Inferior parietal cortex (tissue), 1 donor: ENCODE data around the gene PTPRA.
"Not testable (repeated sequence)": the region's sequence is repeated elsewhere in the genome, so short reads cannot be mapped to it uniquely, and the experiment has no call there.

ENCODE experiments used
- DNase-seq: peaks from one replicate; pipeline ENCODE4 v3.0.0-alpha.2; 2016; ENCODE audit errors: extremely low spot score

The PTPRA gene

DNA sequence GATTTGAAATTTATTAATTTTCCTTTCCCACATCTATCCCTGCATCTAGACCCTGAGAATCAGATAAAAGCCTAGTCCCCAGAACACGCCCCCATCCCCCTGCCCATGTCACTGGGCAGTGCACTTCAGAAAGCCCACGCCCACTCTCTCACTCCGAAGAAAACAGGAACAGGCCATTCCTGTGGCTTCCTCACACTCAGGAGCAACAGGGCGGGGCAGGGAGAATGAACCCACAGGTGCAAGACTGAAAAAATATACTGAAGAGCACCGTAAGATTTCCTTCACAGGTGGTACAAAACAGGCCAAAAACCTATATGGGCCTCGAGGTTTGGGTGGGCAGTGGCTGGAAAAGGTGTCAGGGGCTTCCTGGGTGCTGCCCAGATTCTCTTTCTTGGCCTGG is 201.5 kb downstream of the PTPRA start:
- no peak for DNase-seq

- not testable (repeated sequence) for DNase-seq
Observed at GRCh38 chr20:3075315-3075714, 202.0 kb downstream of the PTPRA start.

DNA sequence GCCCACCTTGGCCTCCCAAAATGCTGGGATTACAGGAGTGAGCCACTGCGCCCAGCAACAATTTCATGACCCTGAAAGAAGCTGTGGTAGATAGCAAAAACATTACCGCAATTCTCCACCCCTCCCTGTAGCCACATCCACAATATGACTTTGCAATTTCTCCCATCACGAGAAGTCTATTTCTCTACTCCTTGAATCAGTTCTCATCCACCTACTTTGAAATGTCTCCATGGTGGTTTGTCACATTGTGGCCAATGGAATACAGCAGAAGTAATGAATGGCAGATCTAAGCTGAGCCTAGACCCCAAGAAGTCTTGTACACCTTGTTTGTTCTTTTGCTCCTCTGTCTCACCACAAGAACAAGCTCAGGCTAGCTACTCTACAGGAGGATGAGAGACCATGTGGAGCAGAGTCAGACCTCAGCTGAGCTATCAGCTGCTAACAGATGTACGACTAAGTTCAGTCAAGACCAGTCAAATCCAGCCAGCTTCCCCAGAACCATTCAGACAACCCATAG is 204.4 kb downstream of the PTPRA start:
- DNase-seq = no peak

- no peak for DNase-seq
Observed at GRCh38 chr20:3080939-3081388, 207.7 kb downstream of the PTPRA start.

DNA sequence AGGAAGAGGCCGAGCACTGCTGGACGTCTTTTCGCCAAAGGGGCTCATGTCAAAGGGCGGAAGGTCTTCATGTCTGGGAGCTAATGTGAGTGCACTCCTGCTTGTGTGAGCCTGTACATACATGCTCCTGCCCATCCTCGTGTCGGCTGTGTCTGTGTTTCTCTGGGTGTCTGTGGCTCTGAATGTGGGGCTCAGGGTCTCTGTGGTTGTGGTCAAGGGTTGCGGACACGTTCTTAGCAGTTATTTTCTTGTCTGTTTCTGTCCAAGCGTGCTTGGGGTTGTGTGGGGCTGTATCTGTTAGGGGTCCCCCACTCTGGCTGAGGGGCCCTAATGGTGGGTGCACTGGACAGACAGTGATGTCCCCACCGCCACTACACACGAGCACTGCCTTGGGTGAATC is 208.4 kb downstream of the PTPRA start:
- DNase-seq = no peak

DNA sequence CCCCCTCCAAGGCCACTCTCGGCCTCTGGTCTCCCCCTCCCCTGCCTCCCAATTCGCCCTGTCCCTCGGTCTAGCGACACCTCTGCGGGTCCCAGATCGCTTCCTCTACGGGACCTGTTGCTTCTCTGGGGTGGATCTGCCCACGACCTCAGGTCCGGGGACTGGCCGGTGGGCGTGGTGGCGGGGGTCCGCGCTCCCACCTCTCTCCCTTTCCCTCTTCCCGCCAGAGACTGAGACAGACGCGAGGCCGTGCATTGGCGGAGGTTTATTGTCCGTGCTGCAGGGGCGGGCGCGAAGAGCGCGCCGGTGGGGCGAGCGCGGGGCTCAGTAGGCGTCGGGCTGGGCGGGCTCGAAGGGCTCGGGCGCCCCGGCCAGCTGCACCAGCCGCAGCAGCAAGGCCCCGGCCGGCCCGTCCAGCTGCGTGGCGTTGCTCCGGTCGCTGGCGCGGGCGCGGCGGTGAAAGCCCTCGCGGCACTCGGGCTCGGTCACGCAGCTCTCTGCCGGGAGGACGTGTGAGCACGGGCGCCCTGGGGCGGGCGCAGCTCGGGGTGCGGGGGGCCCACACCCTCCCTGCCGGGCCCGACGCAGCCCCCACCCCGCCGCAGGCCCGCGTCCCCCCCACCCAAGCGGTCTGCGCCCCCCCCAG is 209.1 kb downstream of the PTPRA start:
- no peak for DNase-seq

DNA sequence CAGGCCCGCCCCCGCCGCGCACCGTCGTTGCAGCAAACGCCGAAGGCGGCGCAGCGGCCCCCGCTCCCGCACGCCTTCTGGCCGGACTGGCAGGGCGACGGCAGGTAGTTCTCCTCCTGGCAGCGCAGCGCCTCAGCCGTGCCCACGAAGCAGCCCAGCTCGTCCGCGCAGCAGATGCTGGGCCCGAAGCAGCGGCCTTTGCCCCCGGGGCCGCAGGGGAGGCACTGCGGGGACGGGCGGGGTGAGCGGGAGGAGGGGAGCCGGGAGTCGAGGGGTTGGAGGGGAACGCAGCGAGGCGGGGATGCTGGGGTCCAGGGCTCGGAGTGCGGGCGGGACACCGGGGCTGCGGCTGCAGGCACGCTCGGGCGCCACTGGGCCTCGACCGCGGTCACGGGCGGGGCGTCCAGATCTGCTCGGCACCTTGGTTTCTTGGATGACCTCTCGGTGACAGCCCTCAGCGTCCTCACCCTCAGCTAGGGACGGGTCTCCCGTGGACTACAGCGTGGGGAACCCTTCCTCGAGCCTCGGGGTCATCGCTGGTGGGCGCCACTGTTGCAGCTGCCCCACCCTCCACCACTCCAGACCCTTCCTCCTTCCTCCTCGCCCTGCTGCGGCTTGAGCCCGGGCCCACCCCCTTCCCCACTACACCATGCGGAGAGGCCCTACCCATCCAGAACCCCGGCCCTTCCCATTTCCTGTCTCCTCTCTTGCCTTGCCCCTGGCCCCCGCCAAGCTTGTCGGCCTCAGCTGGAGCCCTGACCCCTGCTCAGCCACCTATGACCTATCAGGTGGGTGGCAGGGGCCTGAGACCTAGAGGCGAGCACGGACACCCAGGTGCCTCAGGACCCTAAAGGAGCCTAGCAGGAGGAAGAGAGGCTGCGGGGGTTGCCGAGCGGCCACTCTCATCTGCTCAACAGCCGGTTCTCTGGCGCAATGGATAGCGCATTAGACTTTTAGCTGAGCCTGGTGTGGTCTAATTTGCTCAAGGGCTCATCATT is 210.0 kb downstream of the PTPRA start:
- no peak for DNase-seq

GRCh38 chr20:3084283-3084985 is 211.2 kb downstream of the PTPRA start, which contains the start of gene AVP:
AVP (minus strand) TSS chr20:3084724; CDS start chr20:3084674, 50 bp downstream.
- DNase-seq = no peak

GRCh38 chr20:3084986-3085360 is 211.7 kb downstream of the PTPRA start:
- no peak for DNase-seq

DNA sequence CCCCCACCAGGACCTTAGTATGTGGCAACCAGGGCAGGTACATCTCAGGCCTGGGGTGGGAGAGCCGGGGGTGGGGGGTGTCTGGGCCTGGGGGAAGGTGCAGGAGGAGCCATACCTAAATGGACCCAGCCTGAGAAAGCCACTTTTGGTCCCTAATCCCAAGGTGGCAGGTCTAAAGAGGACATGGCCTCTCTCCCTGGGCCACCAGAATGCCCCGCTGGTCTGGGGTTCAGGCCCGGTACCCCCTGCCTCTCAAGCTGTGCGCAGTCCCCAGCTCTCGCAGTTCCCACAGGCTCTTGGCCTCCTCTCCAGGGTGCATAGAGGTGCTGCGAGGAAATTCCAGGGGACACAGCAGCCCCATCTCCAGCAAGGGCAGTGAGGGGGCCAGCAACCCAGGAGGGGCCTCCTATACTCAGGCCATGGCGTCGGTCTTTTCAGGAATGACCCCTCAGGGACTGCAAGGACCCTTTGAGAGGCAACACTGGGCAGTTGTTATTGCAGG is 212.3 kb downstream of the PTPRA start:
- DNase-seq = no peak

GRCh38 chr20:3088031-3088430 is 214.8 kb downstream of the PTPRA start:
- DNase-seq = no peak
